WTC11 (cell line): ENCODE measurements around the gene LONP2.
"Not testable (repeated sequence)": the region's sequence is repeated elsewhere in the genome, so short reads cannot be mapped to it uniquely, and the experiment has no call there.

Experiments
- HMGXB4 ChIP-seq: sonication (generic); formaldehyde crosslinking; IDR thresholded peaks from 2 replicates; pipeline ENCODE4 v1.8.1; 2023; ENCODE audit warnings: mild to moderate bottlenecking, moderate library complexity, missing genetic modification reagents
- TF ChIP-seq, protein P1 (sequence below): fragments of 200-600 bp; IDR thresholded peaks from 2 replicates; pipeline ENCODE4 v1.8.0; 2022; ENCODE audit warnings: antibody characterized with exemption

DNA sequence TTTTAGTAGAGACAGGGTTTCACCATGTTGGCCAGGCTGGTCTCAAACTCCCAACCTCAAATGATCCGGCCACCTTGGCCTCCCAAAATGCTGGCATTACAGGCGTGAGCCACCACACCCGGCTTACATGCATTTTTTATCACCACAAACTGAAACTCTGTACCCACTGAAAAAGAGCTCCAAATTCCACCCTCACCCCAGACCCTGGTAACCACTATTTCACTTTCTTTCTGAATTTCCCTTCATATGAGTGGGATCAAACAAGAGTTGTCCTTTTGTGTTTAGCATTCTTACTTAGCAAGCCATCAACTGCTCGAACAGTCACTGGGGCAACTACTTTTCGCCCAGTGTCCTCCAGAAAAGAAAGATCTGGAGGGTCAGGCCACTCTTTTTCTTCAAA, 110.3 kb downstream of the LONP2 start:
- TF ChIP-seq, protein P1, sequence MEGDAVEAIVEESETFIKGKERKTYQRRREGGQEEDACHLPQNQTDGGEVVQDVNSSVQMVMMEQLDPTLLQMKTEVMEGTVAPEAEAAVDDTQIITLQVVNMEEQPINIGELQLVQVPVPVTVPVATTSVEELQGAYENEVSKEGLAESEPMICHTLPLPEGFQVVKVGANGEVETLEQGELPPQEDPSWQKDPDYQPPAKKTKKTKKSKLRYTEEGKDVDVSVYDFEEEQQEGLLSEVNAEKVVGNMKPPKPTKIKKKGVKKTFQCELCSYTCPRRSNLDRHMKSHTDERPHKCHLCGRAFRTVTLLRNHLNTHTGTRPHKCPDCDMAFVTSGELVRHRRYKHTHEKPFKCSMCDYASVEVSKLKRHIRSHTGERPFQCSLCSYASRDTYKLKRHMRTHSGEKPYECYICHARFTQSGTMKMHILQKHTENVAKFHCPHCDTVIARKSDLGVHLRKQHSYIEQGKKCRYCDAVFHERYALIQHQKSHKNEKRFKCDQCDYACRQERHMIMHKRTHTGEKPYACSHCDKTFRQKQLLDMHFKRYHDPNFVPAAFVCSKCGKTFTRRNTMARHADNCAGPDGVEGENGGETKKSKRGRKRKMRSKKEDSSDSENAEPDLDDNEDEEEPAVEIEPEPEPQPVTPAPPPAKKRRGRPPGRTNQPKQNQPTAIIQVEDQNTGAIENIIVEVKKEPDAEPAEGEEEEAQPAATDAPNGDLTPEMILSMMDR, result not testable (repeated sequence)
- not testable (repeated sequence) for TF ChIP-seq HMGXB4
